Measurements from ENCODE around the gene ADIPOR2.

ADIPOR2 gene

GRCh38 chr12:1810201-1810930 is 119.5 kb downstream of the ADIPOR2 start:
- no peak overlapping the region for H3K27ac ChIP-seq (ENCODE audit: low read length)
- H2AFZ ChIP-seq (ENCODE audit: low read depth, low read length): no peak overlapping the region

DNA sequence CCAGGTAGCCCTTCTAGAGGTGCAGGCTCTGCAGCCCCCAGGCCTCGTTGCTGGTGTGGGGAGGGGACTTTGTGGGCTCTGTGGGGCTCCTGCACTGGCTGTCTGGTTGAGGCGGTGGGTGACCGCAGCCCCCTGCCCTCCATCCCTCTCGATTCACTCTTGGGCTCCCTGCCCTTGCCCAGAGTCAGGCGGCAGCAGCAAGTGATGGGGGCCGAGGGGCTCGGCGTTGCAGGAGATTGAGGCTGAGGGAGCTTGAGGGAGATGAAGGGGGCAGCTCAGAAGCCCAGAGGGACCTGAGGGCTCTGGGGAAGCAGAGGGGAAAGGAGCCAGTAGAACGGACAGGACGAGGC is 120.0 kb downstream of the ADIPOR2 start:
- H3K27me3 ChIP-seq (ENCODE audit: insufficient read depth, low read length, poor library complexity): peaks cover 4% of the 10 kb centered on the region
- H2AFZ ChIP-seq (ENCODE audit: low read depth, low read length): no peak overlapping the region
- H3K79me2 ChIP-seq (ENCODE audit: insufficient read depth, low read length): no peaks in the 10 kb centered on the region
- DNase-seq (no peak), ATAC-seq (ENCODE audit: insufficient read depth, low read depth) (no peak)
- no peak overlapping the region for H3K4me3 ChIP-seq (ENCODE audit: low read depth in 1 of 2, low read length in 2 of 2)
- H4K20me1 ChIP-seq (ENCODE audit: insufficient read depth, low read length): no peaks in the 10 kb centered on the region
- no peaks in the 10 kb centered on the region for H3K4me1 ChIP-seq (ENCODE audit: insufficient read depth, low read length)
- H3K36me3 ChIP-seq (ENCODE audit: insufficient read depth, low read length): no peaks in the 10 kb centered on the region
- H3K4me2 ChIP-seq (ENCODE audit: insufficient read depth, low read length): no peak overlapping the region
- H3K27ac ChIP-seq (ENCODE audit: low read length): no peak overlapping the region
- H3K9me3 ChIP-seq (ENCODE audit: insufficient read depth, low read length, severe bottlenecking): no peaks in the 10 kb centered on the region
- no peak for TF ChIP-seq EZH2 (IDR thresholded peaks at IDR 0.05; ENCODE audit: borderline replicate concordance, low read depth, low read length, severe bottlenecking)
- TF ChIP-seq, protein P1, sequence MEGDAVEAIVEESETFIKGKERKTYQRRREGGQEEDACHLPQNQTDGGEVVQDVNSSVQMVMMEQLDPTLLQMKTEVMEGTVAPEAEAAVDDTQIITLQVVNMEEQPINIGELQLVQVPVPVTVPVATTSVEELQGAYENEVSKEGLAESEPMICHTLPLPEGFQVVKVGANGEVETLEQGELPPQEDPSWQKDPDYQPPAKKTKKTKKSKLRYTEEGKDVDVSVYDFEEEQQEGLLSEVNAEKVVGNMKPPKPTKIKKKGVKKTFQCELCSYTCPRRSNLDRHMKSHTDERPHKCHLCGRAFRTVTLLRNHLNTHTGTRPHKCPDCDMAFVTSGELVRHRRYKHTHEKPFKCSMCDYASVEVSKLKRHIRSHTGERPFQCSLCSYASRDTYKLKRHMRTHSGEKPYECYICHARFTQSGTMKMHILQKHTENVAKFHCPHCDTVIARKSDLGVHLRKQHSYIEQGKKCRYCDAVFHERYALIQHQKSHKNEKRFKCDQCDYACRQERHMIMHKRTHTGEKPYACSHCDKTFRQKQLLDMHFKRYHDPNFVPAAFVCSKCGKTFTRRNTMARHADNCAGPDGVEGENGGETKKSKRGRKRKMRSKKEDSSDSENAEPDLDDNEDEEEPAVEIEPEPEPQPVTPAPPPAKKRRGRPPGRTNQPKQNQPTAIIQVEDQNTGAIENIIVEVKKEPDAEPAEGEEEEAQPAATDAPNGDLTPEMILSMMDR (IDR thresholded peaks at IDR 0.05; ENCODE audit: borderline replicate concordance, extremely low read depth, low read length, poor library complexity, severe bottlenecking): no peak
- no peak overlapping the region for H3K9ac ChIP-seq (ENCODE audit: low read depth, low read length)

More at GRCh38 chr12:1810201-1810930, 119.5 kb downstream of the ADIPOR2 start:
- H3K9me3 ChIP-seq (ENCODE audit: insufficient read depth, low read length, severe bottlenecking): no peaks in the 10 kb centered on the region
- H3K9ac ChIP-seq (ENCODE audit: low read depth, low read length): no peak overlapping the region
- no peak overlapping the region for H3K4me2 ChIP-seq (ENCODE audit: insufficient read depth, low read length)
- no peak for ATAC-seq (ENCODE audit: insufficient read depth, low read depth)
- H4K20me1 ChIP-seq (ENCODE audit: insufficient read depth, low read length): no peaks in the 10 kb centered on the region
- H3K36me3 ChIP-seq (ENCODE audit: insufficient read depth, low read length): no peaks in the 10 kb centered on the region
- no peaks in the 10 kb centered on the region for H3K79me2 ChIP-seq (ENCODE audit: insufficient read depth, low read length)
- TF ChIP-seq, protein P1 (IDR thresholded peaks at IDR 0.05; ENCODE audit: borderline replicate concordance, extremely low read depth, low read length, poor library complexity, severe bottlenecking): no peak
- TF ChIP-seq EZH2 (IDR thresholded peaks at IDR 0.05; ENCODE audit: borderline replicate concordance, low read depth, low read length, severe bottlenecking): no peak
- no peak for DNase-seq
- peaks cover 4% of the 10 kb centered on the region for H3K27me3 ChIP-seq (ENCODE audit: insufficient read depth, low read length, poor library complexity)
- H3K4me1 ChIP-seq (ENCODE audit: insufficient read depth, low read length): no peaks in the 10 kb centered on the region
- no peak overlapping the region for H3K4me3 ChIP-seq (ENCODE audit: low read depth in 1 of 2, low read length in 2 of 2)

- Histone ChIP-seq H3K79me2 (ENCODE audit: insufficient read depth, low read length) (no peaks in the 10 kb centered on the region), H3K4me1 (ENCODE audit: insufficient read depth, low read length) (no peaks in the 10 kb centered on the region), H2AFZ (ENCODE audit: low read depth, low read length) (no peak overlapping the region), H3K27ac (ENCODE audit: low read length) (no peak overlapping the region), H3K4me2 (ENCODE audit: insufficient read depth, low read length) (no peak overlapping the region), H4K20me1 (ENCODE audit: insufficient read depth, low read length) (no peaks in the 10 kb centered on the region), H3K36me3 (ENCODE audit: insufficient read depth, low read length) (no peaks in the 10 kb centered on the region), H3K27me3 (ENCODE audit: insufficient read depth, low read length, poor library complexity) (peaks cover 4% of the 10 kb centered on the region), H3K9me3 (ENCODE audit: insufficient read depth, low read length, severe bottlenecking) (no peaks in the 10 kb centered on the region), H3K9ac (ENCODE audit: low read depth, low read length) (no peak overlapping the region), H3K4me3 (ENCODE audit: low read depth in 1 of 2, low read length in 2 of 2) (no peak overlapping the region)
- DNase-seq: no peak
- TF ChIP-seq EZH2 (IDR thresholded peaks at IDR 0.05; ENCODE audit: borderline replicate concordance, low read depth, low read length, severe bottlenecking): no peak
- TF ChIP-seq, protein P1 (IDR thresholded peaks at IDR 0.05; ENCODE audit: borderline replicate concordance, extremely low read depth, low read length, poor library complexity, severe bottlenecking): no peak
- ATAC-seq (ENCODE audit: insufficient read depth, low read depth): no peak
These were observed 120.5 kb downstream of the ADIPOR2 start for GRCh38 chr12:1811281-1811947.

Data from DND-41 (cell line).